K562 (cell line): ENCODE results near the gene SYVN1. TPM values are rescaled to one million over a fixed set of nuclear protein-coding genes. Genes with fewer than 3 reads are reported as not detected.
A peak's percentile ranks its signal among the peaks of the same experiment; 100 is the strongest.

Experiments used
- CCNT2 ChIP-seq: IDR thresholded peaks from 2 replicates; pipeline ENCODE4 v1.6.1; 2011; ENCODE audit warnings: borderline replicate concordance, low read depth, mild to moderate bottlenecking, moderate library complexity, mixed read lengths, low read length; ENCODE audit not compliant: insufficient read length; ENCODE audit errors: extremely low read depth
- ELF2 ChIP-seq: fragments of 250-450 bp; sonication (Bioruptor Pico); IDR thresholded peaks from 2 replicates; pipeline ENCODE4 v1.5.0; 2021; ENCODE audit warnings: mild to moderate bottlenecking
- HCFC1 ChIP-seq: IDR thresholded peaks from 2 replicates; pipeline ENCODE4 v1.6.1; 2012; ENCODE audit warnings: low read depth, low read length, improper control_type of control experiment
- HDAC1 ChIP-seq, 2 experiments: fragments of 450-650 bp; IDR thresholded peaks; 2 replicates each; pipeline ENCODE4 v1.6.1; 2016 to 2017; ENCODE audit warnings: inconsistent platforms in 1 of 2, mild to moderate bottlenecking in 1 of 2, moderate library complexity in 1 of 2
- HMGN3 ChIP-seq: IDR thresholded peaks from 2 replicates; pipeline ENCODE4 v1.6.1; 2011; ENCODE audit warnings: borderline replicate concordance, low read depth, mild to moderate bottlenecking, mixed read lengths, low read length; ENCODE audit not compliant: insufficient read length; ENCODE audit errors: extremely low read depth
- KDM5B ChIP-seq: fragments of 200-600 bp; sonication (generic); IDR thresholded peaks from 2 replicates; pipeline ENCODE4 v1.6.1; 2012; ENCODE audit warnings: low read depth, mild to moderate bottlenecking, moderate library complexity, low read length, control low read depth, inconsistent platforms; ENCODE audit not compliant: insufficient replicate concordance
- NUFIP1 ChIP-seq: fragments of 450-650 bp; IDR thresholded peaks from 2 replicates; pipeline ENCODE4 v1.6.1; 2018; ENCODE audit not compliant: partially characterized antibody
- TGIF2 ChIP-seq: sonication (generic); formaldehyde crosslinking; IDR thresholded peaks from 2 replicates; pipeline ENCODE4 v1.8.1; 2022; ENCODE audit warnings: mild to moderate bottlenecking, missing genetic modification reagents, moderate library complexity
- ZNF316 ChIP-seq: fragments of 450-650 bp; IDR thresholded peaks from 2 replicates; pipeline ENCODE4 v1.6.1; 2016
- ZNF830 ChIP-seq: fragments of 250-450 bp; sonication (Bioruptor Pico); IDR thresholded peaks from 2 replicates; pipeline ENCODE4 v1.5.0; 2021; ENCODE audit warnings: mild to moderate bottlenecking
- polyA plus RNA-seq, 8 experiments: library from polyadenylated mRNA; depleted of rRNA in 4 of 8; stranded (reverse) in 5 of 8; unstranded in 3 of 8; fragments of >200 nt; fragmentation: Nextera tagmentation in 2 of 8; fragmentation: Illumina TruSeq in 1 of 8; extraction: Ambion mirVana in 2 of 8; extraction: Trizol in 1 of 8; gene quantifications; 2 replicates each; pipeline versions ENCODE4 v1.2.1 to v1.2.3, GENCODE V29; 2011 to 2014; ENCODE audit warnings: inconsistent platforms in 1 of 8, missing spikeins in 1 of 8
- total RNA-seq, 7 experiments: library from RNA; depleted of rRNA in 6 of 7; stranded (reverse); fragments of >200 nt in 6 of 7; fragmentation: Illumina TruSeq in 2 of 7; extraction: Trizol in 2 of 7; gene quantifications; 2 replicates each; pipeline versions ENCODE4 v1.2.1 to v1.2.3, GENCODE V29; 2011 to 2021; ENCODE audit warnings: low replicate concordance in 1 of 7
- TF ChIP-seq, protein P1 (sequence below), 2 experiments: fragments of 450-650 bp in 1 of 2; sonication (generic) in 1 of 2; formaldehyde crosslinking in 1 of 2; IDR thresholded peaks; 2 replicates each; pipeline versions ENCODE4 v1.7.1 to v1.9.0; 2016 to 2022; ENCODE audit warnings: inconsistent platforms in 1 of 2, mild to moderate bottlenecking in 1 of 2, missing genetic modification reagents in 1 of 2
- TF ChIP-seq, protein P2 (sequence below): fragments of 450-650 bp; IDR thresholded peaks from one replicate; pipeline ENCODE4 v1.6.1; 2018; ENCODE audit warnings: mild to moderate bottlenecking, moderate library complexity; ENCODE audit not compliant: partially characterized antibody
- TF ChIP-seq, protein P3 (sequence below), 2 experiments: fragments of 450-650 bp; IDR thresholded peaks; 2 replicates each; pipeline ENCODE4 v1.6.1; 2016

The SYVN1 gene
- total and polyA plus RNA-seq, 9 of the 15 experiments (the other 6 are each of a cell fraction or from before 2014, with no cell fraction given), result 0.41 to 47.4 (median 9.9) TPM

DNA sequence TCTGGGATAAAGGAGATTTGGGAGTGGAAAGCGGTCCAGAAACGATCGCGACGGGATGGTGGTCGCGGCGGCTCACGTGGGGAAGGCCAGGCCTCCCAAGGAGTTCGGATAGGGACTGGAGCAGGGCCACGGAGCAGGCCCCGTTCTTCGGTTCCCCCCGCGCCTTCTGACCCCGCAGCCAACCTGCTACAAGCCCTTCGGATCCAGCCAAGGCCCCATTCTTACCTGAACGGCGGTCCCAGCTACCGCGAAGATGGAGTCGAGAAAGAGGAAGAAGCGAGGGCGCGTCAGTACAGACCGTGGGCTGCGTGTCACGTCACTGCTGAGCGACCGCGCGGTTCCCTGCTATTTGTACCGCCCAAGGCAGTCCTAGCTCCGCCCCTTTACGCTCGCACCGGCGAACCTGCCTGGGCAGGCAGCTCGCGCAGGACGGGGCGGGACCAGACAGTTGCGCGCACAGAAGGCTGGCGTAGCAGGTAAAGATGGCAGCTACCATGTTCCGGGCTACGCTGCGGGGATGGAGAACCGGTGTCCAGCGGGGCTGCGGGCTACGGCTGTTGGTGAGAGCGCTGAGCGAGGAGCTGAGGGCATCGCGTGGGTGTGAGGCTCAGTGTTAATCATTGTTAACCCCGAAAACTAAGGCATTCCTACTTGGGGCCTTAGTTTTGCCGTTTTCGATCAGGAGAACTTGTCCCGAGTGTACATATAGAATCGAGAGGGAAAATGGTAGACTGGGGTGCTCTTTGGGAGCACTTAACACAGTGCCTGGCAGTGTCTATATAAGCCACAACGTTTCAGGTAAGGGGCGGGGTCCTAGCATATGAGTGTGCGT, 12.2 kb downstream of the SYVN1 start, which contains the start of the genes FAU and MRPL49 (continued):
- TF ChIP-seq, protein P1, sequence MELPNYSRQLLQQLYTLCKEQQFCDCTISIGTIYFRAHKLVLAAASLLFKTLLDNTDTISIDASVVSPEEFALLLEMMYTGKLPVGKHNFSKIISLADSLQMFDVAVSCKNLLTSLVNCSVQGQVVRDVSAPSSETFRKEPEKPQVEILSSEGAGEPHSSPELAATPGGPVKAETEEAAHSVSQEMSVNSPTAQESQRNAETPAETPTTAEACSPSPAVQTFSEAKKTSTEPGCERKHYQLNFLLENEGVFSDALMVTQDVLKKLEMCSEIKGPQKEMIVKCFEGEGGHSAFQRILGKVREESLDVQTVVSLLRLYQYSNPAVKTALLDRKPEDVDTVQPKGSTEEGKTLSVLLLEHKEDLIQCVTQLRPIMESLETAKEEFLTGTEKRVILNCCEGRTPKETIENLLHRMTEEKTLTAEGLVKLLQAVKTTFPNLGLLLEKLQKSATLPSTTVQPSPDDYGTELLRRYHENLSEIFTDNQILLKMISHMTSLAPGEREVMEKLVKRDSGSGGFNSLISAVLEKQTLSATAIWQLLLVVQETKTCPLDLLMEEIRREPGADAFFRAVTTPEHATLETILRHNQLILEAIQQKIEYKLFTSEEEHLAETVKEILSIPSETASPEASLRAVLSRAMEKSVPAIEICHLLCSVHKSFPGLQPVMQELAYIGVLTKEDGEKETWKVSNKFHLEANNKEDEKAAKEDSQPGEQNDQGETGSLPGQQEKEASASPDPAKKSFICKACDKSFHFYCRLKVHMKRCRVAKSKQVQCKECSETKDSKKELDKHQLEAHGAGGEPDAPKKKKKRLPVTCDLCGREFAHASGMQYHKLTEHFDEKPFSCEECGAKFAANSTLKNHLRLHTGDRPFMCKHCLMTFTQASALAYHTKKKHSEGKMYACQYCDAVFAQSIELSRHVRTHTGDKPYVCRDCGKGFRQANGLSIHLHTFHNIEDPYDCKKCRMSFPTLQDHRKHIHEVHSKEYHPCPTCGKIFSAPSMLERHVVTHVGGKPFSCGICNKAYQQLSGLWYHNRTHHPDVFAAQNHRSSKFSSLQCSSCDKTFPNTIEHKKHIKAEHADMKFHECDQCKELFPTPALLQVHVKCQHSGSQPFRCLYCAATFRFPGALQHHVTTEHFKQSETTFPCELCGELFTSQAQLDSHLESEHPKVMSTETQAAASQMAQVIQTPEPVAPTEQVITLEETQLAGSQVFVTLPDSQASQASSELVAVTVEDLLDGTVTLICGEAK (IDR thresholded peaks at IDR 0.05), result no peak; the same call in 1 of the 2 replicates
- TF ChIP-seq, protein P1 (CRISPR knock-in tag; IDR thresholded peaks at IDR 0.05), result 0 out of 2 replicates have a peak, but pooled peaks have one; percentile 6
- TF ChIP-seq HDAC1 (IDR thresholded peaks at IDR 0.05) (no peak; a peak in 2 of 4 replicates), ZNF316 (no peak), NUFIP1 (no peak), ELF2 (CRISPR knock-in tag) (no peak), HMGN3 (peak; percentile 37), ZNF830 (CRISPR knock-in tag) (no peak), TGIF2 (CRISPR knock-in tag) (no peak), CCNT2 (peak; percentile 28), HCFC1 (peak; percentile 85), KDM5B (peak; percentile 88)
- TF ChIP-seq, protein P2, sequence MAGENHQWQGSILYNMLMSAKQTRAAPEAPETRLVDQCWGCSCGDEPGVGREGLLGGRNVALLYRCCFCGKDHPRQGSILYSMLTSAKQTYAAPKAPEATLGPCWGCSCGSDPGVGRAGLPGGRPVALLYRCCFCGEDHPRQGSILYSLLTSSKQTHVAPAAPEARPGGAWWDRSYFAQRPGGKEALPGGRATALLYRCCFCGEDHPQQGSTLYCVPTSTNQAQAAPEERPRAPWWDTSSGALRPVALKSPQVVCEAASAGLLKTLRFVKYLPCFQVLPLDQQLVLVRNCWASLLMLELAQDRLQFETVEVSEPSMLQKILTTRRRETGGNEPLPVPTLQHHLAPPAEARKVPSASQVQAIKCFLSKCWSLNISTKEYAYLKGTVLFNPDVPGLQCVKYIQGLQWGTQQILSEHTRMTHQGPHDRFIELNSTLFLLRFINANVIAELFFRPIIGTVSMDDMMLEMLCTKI, result no peak
- TF ChIP-seq, protein P3, sequence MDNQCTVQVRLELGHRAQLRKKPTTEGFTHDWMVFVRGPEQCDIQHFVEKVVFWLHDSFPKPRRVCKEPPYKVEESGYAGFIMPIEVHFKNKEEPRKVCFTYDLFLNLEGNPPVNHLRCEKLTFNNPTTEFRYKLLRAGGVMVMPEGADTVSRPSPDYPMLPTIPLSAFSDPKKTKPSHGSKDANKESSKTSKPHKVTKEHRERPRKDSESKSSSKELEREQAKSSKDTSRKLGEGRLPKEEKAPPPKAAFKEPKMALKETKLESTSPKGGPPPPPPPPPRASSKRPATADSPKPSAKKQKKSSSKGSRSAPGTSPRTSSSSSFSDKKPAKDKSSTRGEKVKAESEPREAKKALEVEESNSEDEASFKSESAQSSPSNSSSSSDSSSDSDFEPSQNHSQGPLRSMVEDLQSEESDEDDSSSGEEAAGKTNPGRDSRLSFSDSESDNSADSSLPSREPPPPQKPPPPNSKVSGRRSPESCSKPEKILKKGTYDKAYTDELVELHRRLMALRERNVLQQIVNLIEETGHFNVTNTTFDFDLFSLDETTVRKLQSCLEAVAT (IDR thresholded peaks at IDR 0.05), result no peak; a peak in 2 of 4 replicates
